H1 (cell line): Measurements from ENCODE around the gene TMEM45A. TPM values are rescaled to one million over a fixed set of nuclear protein-coding genes. Genes with fewer than 3 reads are reported as not detected.

Experiments
- HDAC2 ChIP-seq, 2 experiments: fragments of 300-600 bp in 1 of 2; sonication (generic) in 1 of 2; IDR thresholded peaks; 2 replicates each; pipeline ENCODE4 v1.6.1; 2011 to 2012; ENCODE audit warnings: low read depth in 2 of 2, low read length in 2 of 2, mild to moderate bottlenecking in 2 of 2, moderate library complexity in 2 of 2, borderline replicate concordance in 1 of 2, inconsistent platforms in 1 of 2
- polyA plus RNA-seq, 7 experiments: library from polyadenylated mRNA; depleted of rRNA in 3 of 7; stranded (reverse) in 5 of 7; unstranded in 2 of 7; fragments of >200 nt in 5 of 7; fragments of 200-250 nt in 2 of 7; gene quantifications; 1 replicate in 5 of 7; 2 replicates in 1 of 7; 4 replicates in 1 of 7; pipeline versions ENCODE4 v1.2.1 to v1.2.3, GENCODE V29; 2011 to 2013; ENCODE audit warnings: missing spikeins in 2 of 7, mixed read lengths in 2 of 7
- total RNA-seq: library from RNA; stranded (reverse); fragmentation: NEBNext Ultra II Directional; extraction: Animal tissue kit (Norgen Biotek cat#: 25700); gene quantifications from 2 replicates; pipeline ENCODE4 v1.2.1, GENCODE V29; 2021

The TMEM45A gene
- total and polyA plus RNA-seq, 2 of the 8 experiments (the other 6 are each of a cell fraction or from before 2014, with no cell fraction given): 12.9 to 14.2 TPM

GRCh38 chr3:100456745-100457144 lies 35.7 kb upstream of the TMEM45A start (continued):
- no peak for TF ChIP-seq HDAC2 (IDR thresholded peaks at IDR 0.05; ENCODE audit: borderline replicate concordance in 1 of 2, low read depth in 2 of 2, low read length in 2 of 2)
